Measurements from ENCODE around the gene ERC2. TPM values are rescaled to one million over a fixed set of nuclear protein-coding genes. Genes with fewer than 3 reads are reported as not detected.
A peak's percentile ranks its signal among the peaks of the same experiment; 100 is the strongest.

ERC2 gene
- total and polyA plus RNA-seq, 12 donors: 0.22 to 4.2 (median 1.7) TPM

GRCh38 chr3:55595420-55595819, 872.8 kb downstream of the ERC2 start:
- TF ChIP-seq CTCF (IDR thresholded peaks at IDR 0.05): no peak
- no peak overlapping the region for H3K27ac ChIP-seq
- ATAC-seq (no peak), DNase-seq (no peak)
- H3K4me1 ChIP-seq: no peaks in the 10 kb centered on the region
- no peaks in the 10 kb centered on the region for H3K9me3 ChIP-seq
- intact Hi-C loops (cut with DNase I): no loop called here
- H3K36me3 ChIP-seq: no peaks in the 10 kb centered on the region
- no peak overlapping the region for H3K4me3 ChIP-seq
- 80 to 83% methylated on average over 4 of the region's 4 CpGs for WGBS, 2 donors
- H3K27me3 ChIP-seq: peaks cover 0 to 10% (median 0%) of the 10 kb centered on the region in 7 donors

DNA sequence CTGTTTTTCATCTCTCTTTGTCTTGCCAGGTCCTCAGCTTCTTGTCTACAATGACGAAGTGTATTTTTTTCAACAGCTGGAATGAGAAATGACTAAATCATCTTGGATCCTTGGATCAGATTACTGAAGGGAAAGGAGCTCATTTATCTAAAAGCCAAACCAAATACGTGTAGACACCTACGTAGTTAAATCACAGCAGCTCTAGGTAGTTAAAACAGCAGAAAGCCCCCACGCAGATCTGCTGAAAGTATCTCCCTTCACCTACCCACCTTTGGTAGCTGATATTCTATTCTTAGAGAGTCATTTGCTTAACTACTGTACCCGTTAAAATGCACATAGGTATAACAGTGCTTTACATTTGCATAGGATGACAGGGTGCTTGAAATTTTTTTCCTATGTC, 875.7 kb downstream of the ERC2 start:
- intact Hi-C loops (cut with DNase I): no loop called here
- no peaks in the 10 kb centered on the region for H3K4me1 ChIP-seq
- TF ChIP-seq CTCF (IDR thresholded peaks at IDR 0.05): no peak
- peak overlapping the region in 1 of 10 donors; percentile 31 for H3K27ac ChIP-seq
- H3K9me3 ChIP-seq: no peaks in the 10 kb centered on the region
- DNase-seq (no peak), ATAC-seq (no peak)
- H3K27me3 ChIP-seq: peaks cover 0 to 7% (median 0%) of the 10 kb centered on the region in 7 donors
- no peaks in the 10 kb centered on the region for H3K36me3 ChIP-seq
- no peak overlapping the region for H3K4me3 ChIP-seq
- WGBS, 2 donors: 81 to 82% methylated on average over 5 of the region's 5 CpGs

- DNase-seq (no peak), ATAC-seq (peak in 3 of 8 donors; percentile 29 to 50 (median 29))
- no peaks in the 10 kb centered on the region for H3K36me3 ChIP-seq
- WGBS, 2 donors: 79 to 86% methylated on average over 5 of the region's 5 CpGs
- no peak for TF ChIP-seq CTCF (IDR thresholded peaks at IDR 0.05)
- no peak overlapping the region for H3K4me3 ChIP-seq
- peak overlapping the region in 1 of 10 donors; percentile 31 for H3K27ac ChIP-seq
- H3K4me1 ChIP-seq: no peaks in the 10 kb centered on the region
- H3K9me3 ChIP-seq: no peaks in the 10 kb centered on the region
- intact Hi-C loops (cut with DNase I): no loop called here
- H3K27me3 ChIP-seq: peaks cover 0 to 7% (median 0%) of the 10 kb centered on the region in 7 donors
These were observed 876.4 kb downstream of the ERC2 start for GRCh38 chr3:55591888-55592287.

DNA sequence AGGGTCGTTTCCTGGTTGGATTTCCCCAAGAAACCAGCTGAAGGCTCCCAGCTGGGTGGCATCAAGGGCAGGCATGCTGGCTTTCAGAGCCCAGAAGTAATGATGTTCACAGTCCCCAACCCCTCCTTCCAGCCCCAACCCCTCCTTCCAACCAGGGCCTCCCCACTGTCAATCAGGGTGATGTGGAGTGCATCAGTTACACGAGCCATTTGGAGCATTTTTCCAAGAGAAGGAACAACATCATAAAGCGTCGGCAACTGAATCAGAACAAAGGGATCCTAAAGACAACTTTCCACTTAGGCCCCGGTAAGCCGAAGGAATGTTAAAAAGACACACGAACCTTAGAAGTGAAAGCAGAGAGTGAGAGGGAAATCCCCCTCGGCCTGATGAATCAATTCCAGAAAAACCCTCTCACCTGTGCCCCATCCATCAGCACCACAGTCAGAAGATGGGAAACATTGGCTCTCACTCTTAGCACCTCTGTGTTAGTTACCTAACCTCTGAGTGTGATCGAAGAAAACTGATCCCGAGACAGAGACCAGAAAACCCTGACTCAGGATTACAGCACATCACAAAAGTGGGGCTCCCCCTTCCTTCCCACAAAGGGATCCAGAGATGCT, 880.0 kb downstream of the ERC2 start:
- Histone ChIP-seq H3K4me3 (no peak overlapping the region), H3K9me3 (no peaks in the 10 kb centered on the region), H3K4me1 (no peaks in the 10 kb centered on the region), H3K36me3 (no peaks in the 10 kb centered on the region), H3K27me3 (peaks cover 0 to 17% (median 0%) of the 10 kb centered on the region in 7 donors), H3K27ac (no peak overlapping the region)
- ATAC-seq: no peak
- no peak for TF ChIP-seq CTCF (IDR thresholded peaks at IDR 0.05)
- intact Hi-C loops (cut with DNase I): no loop called here
- 78 to 84% methylated on average over 10 of the region's 10 CpGs for WGBS, 2 donors
- DNase-seq: no peak

All from heart right ventricle (tissue), 16 donors.